Measurements from ENCODE around the gene MYO3B.

DNA sequence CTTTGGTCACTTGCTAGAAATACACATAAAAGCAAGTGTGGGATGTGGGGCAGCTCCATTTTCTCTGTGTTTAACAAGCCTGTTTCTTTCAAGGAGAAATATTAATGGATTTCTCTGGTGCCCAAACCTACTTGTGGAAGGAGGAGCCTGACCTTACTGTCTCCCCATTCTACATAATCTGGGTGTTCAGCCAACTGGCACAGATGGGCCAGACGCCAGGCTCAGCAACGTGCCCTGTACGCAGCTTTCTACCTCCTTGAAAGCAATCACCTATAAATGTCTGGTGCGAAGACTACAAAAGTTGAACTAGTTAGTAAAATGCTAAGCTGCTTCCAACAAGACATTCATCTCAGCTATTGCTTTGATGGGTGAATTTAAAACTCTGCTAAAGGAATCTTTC is 33.2 kb upstream of the MYO3B start:
- TF ChIP-seq EZH2phosphoT487 (IDR thresholded peaks at IDR 0.05; ENCODE audit: insufficient read depth, low read depth) (no peak), EZH2 (IDR thresholded peaks at IDR 0.05; ENCODE audit: insufficient read depth, poor library complexity, severe bottlenecking) (no peak)

Data from GM23248 (cell line).